ENCODE measurements around the gene SEC24A.
"Not testable (repeated sequence)": the region's sequence is repeated elsewhere in the genome, so short reads cannot be mapped to it uniquely, and the experiment has no call there.

The SEC24A gene

GRCh38 chr5:134648425-134649162 is at the start of gene SEC24A:
SEC24A (plus strand) TSS chr5:134648785; CDS start chr5:134649077, 292 bp downstream.
- no peaks in the 10 kb centered on the region for H3K27me3 ChIP-seq (ENCODE audit: insufficient read depth, low read depth, severe bottlenecking)

GRCh38 chr5:134599820-134600219 is 48.8 kb upstream of the SEC24A start:
- H3K4me3 ChIP-seq (ENCODE audit: low read depth, low read length); H3K36me3 ChIP-seq; H3K27ac ChIP-seq; H3K9me3 ChIP-seq (ENCODE audit: severe bottlenecking); H3K27me3 ChIP-seq (ENCODE audit: insufficient read depth, low read depth, severe bottlenecking); DNase-seq: not testable (repeated sequence)

More at GRCh38 chr5:134648425-134649162, at the start of gene SEC24A:
- no peak for TF ChIP-seq CTCF (IDR thresholded peaks at IDR 0.05; ENCODE audit: low read depth, low read length)
- Histone ChIP-seq H3K27ac (peak within 1 kb of the TSS; percentile 87), H3K36me3 (peaks cover 3% of the 10 kb centered on the region; the same call in 1 of the 2 replicates), H3K4me3 (ENCODE audit: low read depth, low read length) (peak within 1 kb of the TSS; percentile 95), H3K9me3 (ENCODE audit: severe bottlenecking) (no peaks in the 10 kb centered on the region)
- DNase-seq = peak; percentile 91

GRCh38 chr5:134600600-134600999 is 48.0 kb upstream of the SEC24A start:
- no peak for TF ChIP-seq CTCF (IDR thresholded peaks at IDR 0.05; ENCODE audit: low read depth, low read length)
- DNase-seq = no peak
- Histone ChIP-seq H3K4me3 (ENCODE audit: low read depth, low read length) (no peak overlapping the region), H3K9me3 (ENCODE audit: severe bottlenecking) (no peaks in the 10 kb centered on the region), H3K36me3 (peaks cover 11% of the 10 kb centered on the region), H3K27me3 (ENCODE audit: insufficient read depth, low read depth, severe bottlenecking) (no peaks in the 10 kb centered on the region), H3K27ac (no peak overlapping the region)

- no peaks in the 10 kb centered on the region for H3K27me3 ChIP-seq (ENCODE audit: insufficient read depth, low read depth, severe bottlenecking)
- H3K27ac ChIP-seq = no peak overlapping the region
- peaks cover 35% of the 10 kb centered on the region for H3K36me3 ChIP-seq
- no peaks in the 10 kb centered on the region for H3K9me3 ChIP-seq (ENCODE audit: severe bottlenecking)
- TF ChIP-seq CTCF (IDR thresholded peaks at IDR 0.05; ENCODE audit: low read depth, low read length) = no peak
- no peak overlapping the region for H3K4me3 ChIP-seq (ENCODE audit: low read depth, low read length)
- DNase-seq = no peak
These were observed 45.5 kb upstream of the SEC24A start for GRCh38 chr5:134603059-134603458.

GRCh38 chr5:134604908-134605307 is 43.7 kb upstream of the SEC24A start:
- peaks cover 41% of the 10 kb centered on the region for H3K36me3 ChIP-seq
- no peaks in the 10 kb centered on the region for H3K27me3 ChIP-seq (ENCODE audit: insufficient read depth, low read depth, severe bottlenecking)
- H3K9me3 ChIP-seq (ENCODE audit: severe bottlenecking) = no peaks in the 10 kb centered on the region
- TF ChIP-seq CTCF (IDR thresholded peaks at IDR 0.05; ENCODE audit: low read depth, low read length) = no peak
- H3K4me3 ChIP-seq (ENCODE audit: low read depth, low read length) = no peak overlapping the region
- no peak for DNase-seq
- H3K27ac ChIP-seq = no peak overlapping the region

- Histone ChIP-seq H3K4me3 (ENCODE audit: low read depth, low read length) (no peak overlapping the region), H3K36me3 (peaks cover 50% of the 10 kb centered on the region), H3K27me3 (ENCODE audit: insufficient read depth, low read depth, severe bottlenecking) (no peaks in the 10 kb centered on the region), H3K9me3 (ENCODE audit: severe bottlenecking) (no peaks in the 10 kb centered on the region), H3K27ac (no peak overlapping the region)
- no peak for DNase-seq
- TF ChIP-seq CTCF (IDR thresholded peaks at IDR 0.05; ENCODE audit: low read depth, low read length) = no peak
These were observed 41.9 kb upstream of the SEC24A start for GRCh38 chr5:134606726-134607125.

Measured in WERI-Rb-1 (cell line).